Measurements from ENCODE around the gene DNM2. TPM values are rescaled to one million over a fixed set of nuclear protein-coding genes. Genes with fewer than 3 reads are reported as not detected.

DNM2 gene
- total RNA-seq, 1 experiment from 2014 or later: 188 TPM

- Histone ChIP-seq H3K4me2 (no peak overlapping the region), H3K4me3 (no peak overlapping the region), H3K79me2 (ENCODE audit: low read depth) (no peaks in the 10 kb centered on the region), H3K36me3 (ENCODE audit: low read depth) (0 out of 2 replicates have a peak, but pooled peaks cover 11% of the 10 kb centered on the region), H3K4me1 (replicated peaks; ENCODE audit: insufficient read depth) (no peaks in the 10 kb centered on the region), H3F3A (ENCODE audit: insufficient read depth, low read depth) (peaks cover 7% of the 10 kb centered on the region; the same call in 1 of the 2 replicates), H3K27ac (no peak overlapping the region), H4K20me1 (ENCODE audit: insufficient read depth) (peaks cover 4% of the 10 kb centered on the region; the same call in 1 of the 2 replicates), H3K9me3 (ENCODE audit: insufficient read depth, low read depth) (no peaks in the 10 kb centered on the region), H3K9me2 (ENCODE audit: insufficient read depth) (no peaks in the 10 kb centered on the region), H2AFZ (no peak overlapping the region), H3K27me3 (ENCODE audit: insufficient read depth, low read depth) (no peaks in the 10 kb centered on the region)
- intact Hi-C loops (cut with micrococcal nuclease; ENCODE audit: unreplicated experiment): no loop called here
- ChIA-PET POLR2A (ENCODE audit: unreplicated experiment) (no interaction called here), CTCF (no interaction called here)
- peak; percentile 36; the same call in 1 of the 2 replicates for TF ChIP-seq CTCF (conservative IDR thresholded peaks at IDR 0.05)
- TF ChIP-seq EZH2 (IDR thresholded peaks at IDR 0.05; ENCODE audit: low read depth): no peak
- no TSS peak for BruUV-seq (replicated peaks)
- no peak for DNase-seq
Measured at GRCh38 chr19:10820173-10820572, 102.3 kb downstream of the DNM2 start.

GRCh38 chr19:10823690-10824089 is 105.8 kb downstream of the DNM2 start:
- TF ChIP-seq EZH2 (IDR thresholded peaks at IDR 0.05; ENCODE audit: low read depth) (no peak), CTCF (conservative IDR thresholded peaks at IDR 0.05) (no peak)
- no peak overlapping the region for H2AFZ ChIP-seq
- no peaks in the 10 kb centered on the region for H3K9me2 ChIP-seq (ENCODE audit: insufficient read depth)
- intact Hi-C loops (cut with micrococcal nuclease; ENCODE audit: unreplicated experiment): no loop called here
- no peaks in the 10 kb centered on the region for H4K20me1 ChIP-seq (ENCODE audit: insufficient read depth)
- no peaks in the 10 kb centered on the region for H3K4me1 ChIP-seq (replicated peaks; ENCODE audit: insufficient read depth)
- no peaks in the 10 kb centered on the region for H3K79me2 ChIP-seq (ENCODE audit: low read depth)
- H3K27ac ChIP-seq: no peak overlapping the region
- H3K4me3 ChIP-seq: no peak overlapping the region
- no peaks in the 10 kb centered on the region for H3K9me3 ChIP-seq (ENCODE audit: insufficient read depth, low read depth)
- H3K4me2 ChIP-seq: no peak overlapping the region
- H3F3A ChIP-seq (ENCODE audit: insufficient read depth, low read depth): peaks cover 15% of the 10 kb centered on the region; the same call in 1 of the 2 replicates
- DNase-seq: no peak
- BruUV-seq (replicated peaks): no TSS peak
- H3K36me3 ChIP-seq (ENCODE audit: low read depth): peaks cover 11% of the 10 kb centered on the region; the same call in 1 of the 2 replicates
- ChIA-PET CTCF (no interaction called here), POLR2A (ENCODE audit: unreplicated experiment) (interaction anchor here (0.7 kb wide), 1 partner anchor 677 kb away, joined by 3 read pairs; no protein-coding TSS in a partner anchor)
- no peaks in the 10 kb centered on the region for H3K27me3 ChIP-seq (ENCODE audit: insufficient read depth, low read depth)

GRCh38 chr19:10826231-10826630 is 108.4 kb downstream of the DNM2 start:
- H3K4me3 ChIP-seq: no peak overlapping the region
- H3K36me3 ChIP-seq (ENCODE audit: low read depth): peaks cover 6% of the 10 kb centered on the region; the same call in 1 of the 2 replicates
- H3F3A ChIP-seq (ENCODE audit: insufficient read depth, low read depth): peaks cover 8% of the 10 kb centered on the region; the same call in 1 of the 2 replicates
- intact Hi-C loops (cut with micrococcal nuclease; ENCODE audit: unreplicated experiment): no loop called here
- BruUV-seq (replicated peaks): no TSS peak
- H2AFZ ChIP-seq: no peak overlapping the region
- CTCF ChIA-PET: no interaction called here
- no peaks in the 10 kb centered on the region for H3K9me3 ChIP-seq (ENCODE audit: insufficient read depth, low read depth)
- no peaks in the 10 kb centered on the region for H3K9me2 ChIP-seq (ENCODE audit: insufficient read depth)
- no peaks in the 10 kb centered on the region for H3K79me2 ChIP-seq (ENCODE audit: low read depth)
- H3K27me3 ChIP-seq (ENCODE audit: insufficient read depth, low read depth): no peaks in the 10 kb centered on the region
- no peak for DNase-seq
- no peaks in the 10 kb centered on the region for H4K20me1 ChIP-seq (ENCODE audit: insufficient read depth)
- no peak overlapping the region for H3K4me2 ChIP-seq
- H3K4me1 ChIP-seq (replicated peaks; ENCODE audit: insufficient read depth): no peaks in the 10 kb centered on the region
- TF ChIP-seq EZH2 (IDR thresholded peaks at IDR 0.05; ENCODE audit: low read depth): no peak
- TF ChIP-seq CTCF (conservative IDR thresholded peaks at IDR 0.05): no peak
- no peak overlapping the region for H3K27ac ChIP-seq
- POLR2A ChIA-PET (ENCODE audit: unreplicated experiment): no interaction called here

All from PC-9 (cell line).